CD4-positive, alpha-beta T cell (primary cell): ENCODE data around the gene RBM38. TPM values are rescaled to one million over a fixed set of nuclear protein-coding genes. Genes with fewer than 3 reads are reported as not detected.

Source experiments
- ATAC-seq: fragments of 200-7000 bp; cut with Tn5 transposase; one replicate; pipeline ENCODE4 v1.10.0; 2022; ENCODE audit warnings: mild to moderate bottlenecking; ENCODE audit not compliant: poor library complexity
- CTCF ChIA-PET: fragments of 350-600 bp; sonication (Branson Sonifier 250); formaldehyde crosslinking; loops from one replicate; lab custom pipeline; 2021; ENCODE audit warnings: antibody characterized with exemption, inconsistent platforms; lab: Charles Lee
- POLR2A ChIA-PET: fragments of 350-600 bp; sonication (Branson Sonifier 250); formaldehyde crosslinking; loops from one replicate; lab custom pipeline; 2021; ENCODE audit warnings: antibody characterized with exemption, inconsistent platforms; lab: Charles Lee
- DNase-seq, 14 experiments: peaks; one replicate each; pipeline ENCODE4 v3.0.0-alpha.2; 2013 to 2020; ENCODE audit warnings: mixed read lengths in 2 of 14
- H3K27ac ChIP-seq, 2 donors: one replicate each; pipeline versions ENCODE4 v1.5.1 to v1.7.0; 2013; ENCODE audit warnings: low read length in 2 of 2, low read depth in 1 of 2, mild to moderate bottlenecking in 1 of 2
- H3K27me3 ChIP-seq, 2 experiments: 1 replicate in 1 of 2; 2 replicates in 1 of 2; pipeline versions ENCODE4 v1.6.1 to v1.7.0; 2013; ENCODE audit warnings: low read length in 2 of 2, control low read depth in 1 of 2, mild to moderate bottlenecking in 1 of 2, moderate library complexity in 1 of 2; ENCODE audit not compliant: insufficient read depth in 2 of 2, control insufficient read depth in 1 of 2
- H3K36me3 ChIP-seq: one replicate; pipeline ENCODE4 v1.6.1; 2013; ENCODE audit warnings: low read length, control low read depth; ENCODE audit not compliant: insufficient read depth
- H3K4me1 ChIP-seq: one replicate; pipeline ENCODE4 v1.6.1; 2013; ENCODE audit warnings: low read length, control low read depth; ENCODE audit not compliant: insufficient read depth
- H3K4me3 ChIP-seq: one replicate; pipeline ENCODE4 v1.5.1; 2013; ENCODE audit warnings: mild to moderate bottlenecking, low read length, moderate library complexity
- H3K9me3 ChIP-seq, 2 experiments: 1 replicate in 1 of 2; 2 replicates in 1 of 2; pipeline versions ENCODE4 v1.6.1 to v1.7.0; 2013; ENCODE audit warnings: low read length in 2 of 2, mild to moderate bottlenecking in 2 of 2, control low read depth in 1 of 2, moderate library complexity in 1 of 2; ENCODE audit not compliant: control insufficient read depth in 1 of 2, insufficient read depth in 1 of 2
- H3K27ac Mint-ChIP-seq: one replicate; pipeline ENCODE4 v1.8.0; 2020; ENCODE audit warnings: mixed read lengths
- H3K27me3 Mint-ChIP-seq: one replicate; pipeline ENCODE4 v1.8.0; 2021; ENCODE audit warnings: mixed read lengths
- H3K36me3 Mint-ChIP-seq: one replicate; pipeline ENCODE4 v1.8.0; 2021; ENCODE audit warnings: low read depth, mixed read lengths
- H3K4me1 Mint-ChIP-seq: one replicate; pipeline ENCODE4 v1.8.0; 2021; ENCODE audit warnings: low read depth, mixed read lengths
- H3K4me3 Mint-ChIP-seq: one replicate; pipeline ENCODE4 v1.8.0; 2020; ENCODE audit warnings: mild to moderate bottlenecking, mixed read lengths
- H3K9me3 Mint-ChIP-seq: one replicate; pipeline ENCODE4 v1.8.0; 2020; ENCODE audit warnings: mixed read lengths
- CTCF ChIP-seq: fragments of 200-600 bp; IDR thresholded peaks from one replicate; pipeline ENCODE4 v1.8.0; 2022; ENCODE audit warnings: antibody characterized with exemption, mild to moderate bottlenecking
- intact Hi-C, 2 experiments: fragments of 100-400 bp; cut with DNase I in 1 of 2; cut with micrococcal nuclease in 1 of 2; formaldehyde crosslinking; loops; one replicate each; pipeline versions ENCODE4 v1.15.1 to v1.9.0; 2023 to 2025; cut with DNase I, micrococcal nuclease
- polyA plus RNA-seq, 2 donors: library from polyadenylated mRNA; unstranded; fragments of 120-200 nt; gene quantifications; one replicate each; pipeline ENCODE4 v1.2.1, GENCODE V29; 2013
- total RNA-seq, 174 experiments: library from RNA in 2 of 174; stranded (reverse) in 2 of 174; gene quantifications; one replicate each; pipeline ENCODE4 v1.2.3 and lab custom pipeline; 2021 to 2026

Gene RBM38
- total RNA-seq (100 to 1,000 TPM; 604 to 645 TPM), total RNA-seq (lab: John Stamatoyannopoulos, UW) (61.7 to 493 (median 155) reads per million in 172 experiments)
- 84.2 TPM for polyA plus RNA-seq (2013, experiment 1 of 2)
- polyA plus RNA-seq (2013, experiment 2 of 2): 87.8 TPM

- Mint-ChIP-seq H3K27ac (peak within 1 kb of the TSS; percentile 96), H3K36me3 (peaks cover 58% of the 10 kb centered on the region), H3K4me3 (peak within 1 kb of the TSS; percentile 99), H3K4me1 (peaks cover 50% of the 10 kb centered on the region), H3K9me3 (no peaks in the 10 kb centered on the region), H3K27me3 (peaks cover 6% of the 10 kb centered on the region)
- Histone ChIP-seq H3K36me3 (peaks cover 28% of the 10 kb centered on the region), H3K27ac (peak within 1 kb of the TSS; percentile 83 to 88), H3K4me1 (peaks cover 60% of the 10 kb centered on the region), H3K9me3 (no peaks in the 10 kb centered on the region), H3K27me3 (no peaks in the 10 kb centered on the region), H3K4me3 (peak within 1 kb of the TSS; percentile 72)
- no peak for TF ChIP-seq CTCF
- ChIA-PET CTCF (interaction anchor here (2.0 to 2.5 kb wide), 2 partner anchors 9 to 44 kb away, joined by 9 to 10 read pairs; no protein-coding TSS in a partner anchor), POLR2A (interaction anchor here (0.6 to 6.3 kb wide), 19 partner anchors 9 to 1260 kb away, joined by 3 to 132 read pairs (median 3); partner anchors contain the start of genes STX16, VAPB and ZBP1)
- intact Hi-C loops: loop anchor here (2.0 to 5.0 kb wide), 4 partner anchors 44 to 1501 kb away; partner anchors contain the start of genes PMEPA1 (in 1 of the 2) and RAB22A (in 1 of the 2)
- peak; percentile 51 for ATAC-seq
- peak; percentile 55 to 89 (median 72) for DNase-seq
Measured at GRCh38 chr20:57390604-57391438, at the start of gene RBM38. RBM38 (plus strand) TSS chr20:57391396; CDS start chr20:57391582, 186 bp downstream.

GRCh38 chr20:57341663-57342062, 49.5 kb upstream of the RBM38 start:
- ChIA-PET CTCF (no interaction called here), POLR2A (no interaction called here)
- ATAC-seq (no peak), DNase-seq (no peak)
- Mint-ChIP-seq H3K9me3 (no peaks in the 10 kb centered on the region), H3K36me3 (no peaks in the 10 kb centered on the region), H3K4me1 (no peaks in the 10 kb centered on the region), H3K27ac (no peak overlapping the region), H3K27me3 (peaks cover 25% of the 10 kb centered on the region), H3K4me3 (no peak overlapping the region)
- Histone ChIP-seq H3K36me3 (no peaks in the 10 kb centered on the region), H3K27ac (no peak overlapping the region), H3K9me3 (no peaks in the 10 kb centered on the region), H3K4me3 (no peak overlapping the region), H3K4me1 (no peaks in the 10 kb centered on the region), H3K27me3 (peaks cover 8 to 12% of the 10 kb centered on the region in 2 experiments)
- intact Hi-C loops: loop anchor here in 1 of 2 experiments (10.0 kb wide), 1 partner anchor 963 kb away; the partner anchor contains the start of gene RAB22A
- no peak for TF ChIP-seq CTCF

GRCh38 chr20:57342829-57343228, 48.4 kb upstream of the RBM38 start:
- H3K4me3 Mint-ChIP-seq: no peak overlapping the region
- ChIA-PET CTCF (no interaction called here), POLR2A (no interaction called here)
- H3K9me3 ChIP-seq: no peaks in the 10 kb centered on the region
- no peaks in the 10 kb centered on the region for H3K36me3 ChIP-seq
- no peaks in the 10 kb centered on the region for H3K9me3 Mint-ChIP-seq
- H3K27me3 ChIP-seq: peaks cover 8 to 12% of the 10 kb centered on the region in 2 experiments
- peaks cover 5% of the 10 kb centered on the region for H3K4me1 Mint-ChIP-seq
- DNase-seq (no peak), ATAC-seq (no peak)
- H3K4me3 ChIP-seq: no peak overlapping the region
- no peak overlapping the region for H3K27ac Mint-ChIP-seq
- peaks cover 21% of the 10 kb centered on the region for H3K27me3 Mint-ChIP-seq
- H3K4me1 ChIP-seq: no peaks in the 10 kb centered on the region
- H3K27ac ChIP-seq: no peak overlapping the region
- TF ChIP-seq CTCF: no peak
- no peaks in the 10 kb centered on the region for H3K36me3 Mint-ChIP-seq
- intact Hi-C loops: loop anchor here in 1 of 2 experiments (10.0 kb wide), 1 partner anchor 962 kb away; the partner anchor contains the start of gene RAB22A
